HepG2 (cell line): ENCODE measurements around the gene NPB. TPM values are rescaled to one million over a fixed set of nuclear protein-coding genes. Genes with fewer than 3 reads are reported as not detected.

ENCODE experiments used
- BRF2 ChIP-seq: sonication (generic); formaldehyde crosslinking; IDR thresholded peaks from 2 replicates; pipeline ENCODE4 v1.8.1; 2022; ENCODE audit warnings: mild to moderate bottlenecking, missing genetic modification reagents
- CSRNP1 ChIP-seq: sonication (generic); formaldehyde crosslinking; IDR thresholded peaks from 2 replicates; pipeline ENCODE4 v1.8.1; 2023; ENCODE audit warnings: mild to moderate bottlenecking, missing genetic modification reagents
- ELF1 ChIP-seq: sonication (generic); formaldehyde crosslinking; IDR thresholded peaks from 2 replicates; pipeline ENCODE4 v1.4.0; 2020; ENCODE audit warnings: missing genetic modification reagents
- ELF4 ChIP-seq: sonication (generic); formaldehyde crosslinking; IDR thresholded peaks from 2 replicates; pipeline ENCODE4 v1.5.0; 2020; ENCODE audit warnings: missing genetic modification reagents, mild to moderate bottlenecking, moderate library complexity, borderline replicate concordance
- FOXM1 ChIP-seq: sonication (generic); formaldehyde crosslinking; IDR thresholded peaks from 2 replicates; pipeline ENCODE4 v1.5.0; 2020; ENCODE audit warnings: missing genetic modification reagents
- GABPB1 ChIP-seq: IDR thresholded peaks from 2 replicates; pipeline ENCODE4 v1.6.1; 2016; ENCODE audit warnings: mild to moderate bottlenecking, missing genetic modification reagents, moderate library complexity, missing compliant biosample characterization
- GTF3A ChIP-seq: sonication (generic); formaldehyde crosslinking; conservative IDR thresholded peaks from 2 replicates; pipeline ENCODE4 v1.4.0; 2020; ENCODE audit warnings: mild to moderate bottlenecking, missing genetic modification reagents
- KDM2A ChIP-seq: sonication (generic); formaldehyde crosslinking; IDR thresholded peaks from 2 replicates; pipeline ENCODE4 v1.4.0; 2020; ENCODE audit warnings: low read depth, missing genetic modification reagents, borderline replicate concordance
- KLF11 ChIP-seq: IDR thresholded peaks from 2 replicates; pipeline ENCODE4 v1.6.1; 2016; ENCODE audit warnings: missing compliant biosample characterization
- RBFOX2 ChIP-seq: fragments of 200-400 bp; formaldehyde crosslinking; IDR thresholded peaks from 2 replicates; pipeline ENCODE4 v1.6.1; 2017; ENCODE audit warnings: low read depth, mild to moderate bottlenecking, low read length
- RBM22 ChIP-seq: fragments of 200-400 bp; formaldehyde crosslinking; optimal IDR thresholded peaks from 2 replicates; pipeline ENCODE3; 2017; ENCODE audit warnings: mild to moderate bottlenecking, low read length, moderate library complexity
- SIX4 ChIP-seq: sonication (generic); formaldehyde crosslinking; IDR thresholded peaks from 2 replicates; pipeline ENCODE4 v1.4.0; 2020; ENCODE audit warnings: missing genetic modification reagents
- ZEB1 ChIP-seq: IDR thresholded peaks from 2 replicates; pipeline ENCODE4 v1.6.1; 2012; ENCODE audit warnings: mild to moderate bottlenecking, low read depth, inconsistent platforms; ENCODE audit not compliant: insufficient replicate concordance
- ZFP82 ChIP-seq: sonication (generic); formaldehyde crosslinking; IDR thresholded peaks from 2 replicates; pipeline ENCODE4 v1.5.1; 2020; ENCODE audit warnings: mild to moderate bottlenecking, missing genetic modification reagents, borderline replicate concordance
- ZKSCAN8 ChIP-seq: IDR thresholded peaks from 2 replicates; pipeline ENCODE4 v1.6.1; 2016; ENCODE audit warnings: borderline replicate concordance, missing genetic modification reagents, missing compliant biosample characterization
- ZNF224 ChIP-seq: sonication (generic); formaldehyde crosslinking; IDR thresholded peaks from 2 replicates; pipeline ENCODE4 v1.5.0; 2020; ENCODE audit warnings: mild to moderate bottlenecking, missing genetic modification reagents
- ZNF276 ChIP-seq: sonication (generic); formaldehyde crosslinking; IDR thresholded peaks from 2 replicates; pipeline ENCODE4 v1.4.0; 2020; ENCODE audit warnings: mild to moderate bottlenecking, low read depth, missing genetic modification reagents
- ZNF460 ChIP-seq: sonication (generic); formaldehyde crosslinking; IDR thresholded peaks from 2 replicates; pipeline ENCODE4 v1.5.1; 2020; ENCODE audit warnings: missing genetic modification reagents, mild to moderate bottlenecking, borderline replicate concordance
- ZNF615 ChIP-seq: sonication (generic); formaldehyde crosslinking; IDR thresholded peaks from 2 replicates; pipeline ENCODE4 v1.5.0; 2020; ENCODE audit warnings: mild to moderate bottlenecking, missing genetic modification reagents, borderline replicate concordance
- ZNF720 ChIP-seq: sonication (generic); formaldehyde crosslinking; IDR thresholded peaks from 2 replicates; pipeline ENCODE4 v1.4.0; 2020; ENCODE audit warnings: missing genetic modification reagents
- polyA plus RNA-seq, 8 experiments: library from polyadenylated mRNA; depleted of rRNA in 3 of 8; stranded (reverse) in 7 of 8; unstranded in 1 of 8; fragments of >200 nt; fragmentation: Illumina TruSeq in 4 of 8; extraction: Trizol in 4 of 8; gene quantifications; 2 replicates each; pipeline versions ENCODE4 v1.2.1 to v1.2.3, GENCODE V29; 2011 to 2016; ENCODE audit warnings: low read depth in 4 of 8, missing spikeins in 1 of 8, mixed read lengths in 1 of 8; ENCODE audit not compliant: insufficient read depth in 1 of 8
- total RNA-seq, 5 experiments: library from RNA; depleted of rRNA; stranded (reverse); fragments of >200 nt; fragmentation: Illumina TruSeq; extraction: Trizol; gene quantifications; 2 replicates each; pipeline ENCODE4 v1.2.3, GENCODE V29; 2016; ENCODE audit warnings: low read depth in 1 of 5
- TF ChIP-seq, protein P1 (sequence below): IDR thresholded peaks from 2 replicates; pipeline ENCODE4 v1.6.1; 2012; ENCODE audit warnings: low read depth, low read length, improper control_type of control experiment
- TF ChIP-seq, protein P2 (sequence below): sonication (generic); formaldehyde crosslinking; IDR thresholded peaks from 2 replicates; pipeline ENCODE4 v1.5.0; 2020; ENCODE audit warnings: missing genetic modification reagents, mild to moderate bottlenecking, borderline replicate concordance

NPB gene
- total and polyA plus RNA-seq, 2 of the 13 experiments (the other 11 are each of a cell fraction or from before 2014, with no cell fraction given): 0.11 to 0.93 TPM

- TF ChIP-seq, protein P1, sequence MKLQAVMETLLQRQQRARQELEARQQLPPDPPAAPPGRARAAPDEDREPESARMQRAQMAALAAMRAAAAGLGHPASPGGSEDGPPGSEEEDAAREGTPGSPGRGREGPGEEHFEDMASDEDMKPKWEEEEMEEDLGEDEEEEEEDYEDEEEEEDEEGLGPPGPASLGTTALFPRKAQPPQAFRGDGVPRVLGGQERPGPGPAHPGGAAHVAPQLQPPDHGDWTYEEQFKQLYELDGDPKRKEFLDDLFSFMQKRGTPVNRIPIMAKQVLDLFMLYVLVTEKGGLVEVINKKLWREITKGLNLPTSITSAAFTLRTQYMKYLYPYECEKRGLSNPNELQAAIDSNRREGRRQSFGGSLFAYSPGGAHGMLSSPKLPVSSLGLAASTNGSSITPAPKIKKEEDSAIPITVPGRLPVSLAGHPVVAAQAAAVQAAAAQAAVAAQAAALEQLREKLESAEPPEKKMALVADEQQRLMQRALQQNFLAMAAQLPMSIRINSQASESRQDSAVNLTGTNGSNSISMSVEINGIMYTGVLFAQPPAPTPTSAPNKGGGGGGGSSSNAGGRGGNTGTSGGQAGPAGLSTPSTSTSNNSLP: no peak
- peak; percentile 9; the same call in 1 of the 2 replicates for TF ChIP-seq KDM2A (CRISPR knock-in tag)
- TF ChIP-seq, protein P2, sequence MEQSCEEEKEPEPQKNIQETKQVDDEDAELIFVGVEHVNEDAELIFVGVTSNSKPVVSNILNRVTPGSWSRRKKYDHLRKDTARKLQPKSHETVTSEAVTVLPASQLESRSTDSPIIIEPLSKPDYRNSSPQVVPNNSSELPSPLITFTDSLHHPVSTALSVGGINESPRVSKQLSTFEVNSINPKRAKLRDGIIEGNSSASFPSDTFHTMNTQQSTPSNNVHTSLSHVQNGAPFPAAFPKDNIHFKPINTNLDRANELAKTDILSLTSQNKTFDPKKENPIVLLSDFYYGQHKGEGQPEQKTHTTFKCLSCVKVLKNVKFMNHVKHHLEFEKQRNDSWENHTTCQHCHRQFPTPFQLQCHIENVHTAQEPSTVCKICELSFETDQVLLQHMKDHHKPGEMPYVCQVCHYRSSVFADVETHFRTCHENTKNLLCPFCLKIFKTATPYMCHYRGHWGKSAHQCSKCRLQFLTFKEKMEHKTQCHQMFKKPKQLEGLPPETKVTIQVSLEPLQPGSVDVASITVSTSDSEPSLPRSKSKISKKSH (CRISPR knock-in tag): no peak; the same call in 1 of the 2 replicates
- TF ChIP-seq ZNF615: no peak
- TF ChIP-seq GTF3A (CRISPR knock-in tag): no peak
- 0 out of 2 replicates have a peak, but pooled peaks have one; percentile 13 for TF ChIP-seq CSRNP1 (CRISPR knock-in tag)
- TF ChIP-seq ZEB1: peak; percentile 12
- no peak for TF ChIP-seq BRF2 (CRISPR knock-in tag)
- no peak; the same call in 1 of the 2 replicates for TF ChIP-seq GABPB1 (CRISPR knock-in tag)
- no peak for TF ChIP-seq SIX4 (CRISPR knock-in tag)
- TF ChIP-seq ZNF276 (CRISPR knock-in tag): no peak
- no peak for TF ChIP-seq ZFP82 (CRISPR knock-in tag)
- no peak for TF ChIP-seq ZNF224 (CRISPR knock-in tag)
- TF ChIP-seq ELF4 (CRISPR knock-in tag): 0 out of 2 replicates have a peak, but pooled peaks have one; percentile 44
- peak; percentile 63 for TF ChIP-seq RBM22
- no peak; the same call in 1 of the 2 replicates for TF ChIP-seq KLF11
- TF ChIP-seq ZKSCAN8 (CRISPR knock-in tag): no peak
- TF ChIP-seq ELF1 (CRISPR knock-in tag): no peak
- TF ChIP-seq FOXM1 (CRISPR knock-in tag): no peak
- no peak for TF ChIP-seq ZNF720
- TF ChIP-seq RBFOX2: peak; percentile 96; the same call in 1 of the 2 replicates
- no peak for TF ChIP-seq ZNF460 (CRISPR knock-in tag)
Observed at GRCh38 chr17:81866440-81867169, 35.4 kb upstream of the NPB start (continued).
